ENCODE results near the gene TIMM17B. TPM values are rescaled to one million over a fixed set of nuclear protein-coding genes. Genes with fewer than 3 reads are reported as not detected.
"Not testable (repeated sequence)": the region's sequence is repeated elsewhere in the genome, so short reads cannot be mapped to it uniquely, and the experiment has no call there.

TIMM17B gene
- total RNA-seq, 1 donor from 2014 or later, result 72.0 TPM

DNA sequence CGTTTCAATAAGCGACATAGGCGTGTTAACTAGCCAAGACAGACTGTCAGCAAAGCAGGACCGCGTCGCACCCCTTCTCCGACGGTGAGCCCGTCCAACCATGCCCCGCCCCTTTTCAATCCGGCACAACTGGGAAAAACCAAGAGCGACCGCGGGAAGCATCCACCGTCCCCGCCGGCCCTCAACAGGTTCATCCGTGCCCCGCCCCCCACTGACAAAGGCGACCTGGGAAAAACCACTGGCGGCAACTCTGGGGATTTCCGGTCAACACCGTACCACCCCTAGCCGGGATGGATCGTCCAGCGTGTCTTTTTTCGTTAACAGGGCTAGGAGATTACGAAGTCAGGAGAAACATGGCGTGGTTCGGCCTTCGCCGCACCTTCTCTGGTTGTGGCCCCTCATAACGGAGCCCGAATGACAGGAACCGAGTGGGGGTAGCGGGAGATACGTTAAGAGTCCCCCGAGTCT is 377 bp downstream of the TIMM17B start:
- intact Hi-C loops (cut with micrococcal nuclease), result loop anchor here (1.0 to 10.0 kb wide), 5 partner anchors 60 to 252 kb away; partner anchors contain the start of genes HDAC6, OTUD5 and TFE3
- DNase-seq, result peak; percentile 88
- Mint-ChIP-seq H3K27ac (peak overlapping the region; percentile 95), H3K4me1 (peaks cover 16% of the 10 kb centered on the region), H3K27me3 (no peaks in the 10 kb centered on the region), H3K36me3 (ENCODE audit: low read depth) (peaks cover 27% of the 10 kb centered on the region), H3K9me3 (no peaks in the 10 kb centered on the region), H3K4me3 (peak overlapping the region; percentile 83)

DNA sequence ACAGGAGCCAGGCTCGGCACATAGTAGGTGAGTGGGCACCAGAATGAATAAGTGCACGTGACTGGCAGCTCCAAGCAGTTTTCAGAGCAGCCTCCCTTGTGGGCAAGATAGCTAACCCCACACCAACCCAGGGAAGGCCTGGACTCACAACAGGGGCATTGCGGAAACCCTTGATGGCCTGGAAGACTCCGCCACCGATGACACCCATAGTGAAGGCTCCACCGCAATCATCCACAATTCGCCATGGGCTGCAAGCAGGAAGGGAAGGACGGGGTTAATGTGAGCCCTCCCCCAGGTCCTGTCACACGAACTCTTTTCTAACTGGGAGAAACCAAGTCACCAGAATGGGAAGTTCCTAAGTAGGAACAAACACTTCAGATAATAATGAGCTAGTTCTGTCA is 957 bp downstream of the TIMM17B start:
- DNase-seq, result no peak
- Mint-ChIP-seq H3K4me1 (peaks cover 18% of the 10 kb centered on the region), H3K36me3 (ENCODE audit: low read depth) (peaks cover 24% of the 10 kb centered on the region), H3K27me3 (no peaks in the 10 kb centered on the region), H3K27ac (peak overlapping the region; percentile 95), H3K9me3 (no peaks in the 10 kb centered on the region), H3K4me3 (peak overlapping the region; percentile 83)
- intact Hi-C loops (cut with micrococcal nuclease), result loop anchor here (1.0 to 10.0 kb wide), 5 partner anchors 61 to 252 kb away; partner anchors contain the start of genes HDAC6, OTUD5 and TFE3

DNA sequence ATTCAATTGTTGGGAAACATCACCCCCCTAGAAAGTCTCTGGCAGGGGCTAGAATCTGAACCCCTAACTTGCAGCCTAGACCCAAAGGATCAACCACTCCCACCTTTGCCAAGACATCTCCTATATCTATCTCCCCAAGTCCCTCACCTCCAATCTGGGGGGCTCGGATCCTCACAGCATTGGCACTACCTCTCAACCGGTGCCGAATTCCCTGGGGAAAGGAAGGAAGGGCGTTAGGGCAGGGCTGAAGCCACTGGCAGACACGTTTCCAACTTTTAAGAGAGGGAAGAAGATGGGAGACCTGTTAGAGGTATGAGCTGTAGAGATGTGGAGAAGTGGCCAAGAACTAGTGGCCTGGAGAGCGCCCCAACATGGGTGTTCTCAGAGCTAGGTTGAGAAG is 2.7 kb downstream of the TIMM17B start:
- DNase-seq, result no peak
- H3K27ac Mint-ChIP-seq, result no peak overlapping the region
- no peaks in the 10 kb centered on the region for H3K27me3 Mint-ChIP-seq
- intact Hi-C loops (cut with micrococcal nuclease), result loop anchor here (5.0 to 10.0 kb wide), 4 partner anchors 62 to 250 kb away; partner anchors contain the start of genes OTUD5 and TFE3
- H3K9me3 Mint-ChIP-seq, result no peaks in the 10 kb centered on the region
- H3K36me3 Mint-ChIP-seq (ENCODE audit: low read depth), result peaks cover 19% of the 10 kb centered on the region
- H3K4me3 Mint-ChIP-seq, result peak overlapping the region; percentile 57
- peaks cover 26% of the 10 kb centered on the region for H3K4me1 Mint-ChIP-seq

GRCh38 chrX:48893556-48894348 is 3.8 kb downstream of the TIMM17B start:
- intact Hi-C loops (cut with micrococcal nuclease), result loop anchor here (10.0 kb wide), 2 partner anchors 219 to 249 kb away; no protein-coding TSS in a partner anchor
- Mint-ChIP-seq H3K4me3 (no peak overlapping the region), H3K9me3 (no peaks in the 10 kb centered on the region), H3K27ac (no peak overlapping the region), H3K27me3 (no peaks in the 10 kb centered on the region), H3K4me1 (peaks cover 26% of the 10 kb centered on the region), H3K36me3 (ENCODE audit: low read depth) (peaks cover 19% of the 10 kb centered on the region)
- DNase-seq, result no peak

GRCh38 chrX:48892896-48893295 is 4.7 kb downstream of the TIMM17B start:
- H3K4me3 Mint-ChIP-seq, result no peak overlapping the region
- H3K4me1 Mint-ChIP-seq, result peaks cover 26% of the 10 kb centered on the region
- no peak for DNase-seq
- peaks cover 16% of the 10 kb centered on the region for H3K36me3 Mint-ChIP-seq (ENCODE audit: low read depth)
- H3K27ac Mint-ChIP-seq, result no peak overlapping the region
- no peaks in the 10 kb centered on the region for H3K9me3 Mint-ChIP-seq
- no peaks in the 10 kb centered on the region for H3K27me3 Mint-ChIP-seq
- intact Hi-C loops (cut with micrococcal nuclease), result loop anchor here (10.0 kb wide), 2 partner anchors 218 to 248 kb away; no protein-coding TSS in a partner anchor

GRCh38 chrX:48891402-48892288 is 5.9 kb downstream of the TIMM17B start:
- H3K36me3 Mint-ChIP-seq (ENCODE audit: low read depth), result peaks cover 16% of the 10 kb centered on the region
- H3K4me1 Mint-ChIP-seq, result peaks cover 23% of the 10 kb centered on the region
- H3K4me3 Mint-ChIP-seq, result peak overlapping the region; percentile 88
- H3K27me3 Mint-ChIP-seq, result no peaks in the 10 kb centered on the region
- no peaks in the 10 kb centered on the region for H3K9me3 Mint-ChIP-seq
- peak overlapping the region; percentile 25 for H3K27ac Mint-ChIP-seq
- intact Hi-C loops (cut with micrococcal nuclease), result loop anchor here (1.0 to 10.0 kb wide), 3 partner anchors 20 to 247 kb away; partner anchors contain the start of gene SLC35A2
- peak; percentile 93 for DNase-seq

DNA sequence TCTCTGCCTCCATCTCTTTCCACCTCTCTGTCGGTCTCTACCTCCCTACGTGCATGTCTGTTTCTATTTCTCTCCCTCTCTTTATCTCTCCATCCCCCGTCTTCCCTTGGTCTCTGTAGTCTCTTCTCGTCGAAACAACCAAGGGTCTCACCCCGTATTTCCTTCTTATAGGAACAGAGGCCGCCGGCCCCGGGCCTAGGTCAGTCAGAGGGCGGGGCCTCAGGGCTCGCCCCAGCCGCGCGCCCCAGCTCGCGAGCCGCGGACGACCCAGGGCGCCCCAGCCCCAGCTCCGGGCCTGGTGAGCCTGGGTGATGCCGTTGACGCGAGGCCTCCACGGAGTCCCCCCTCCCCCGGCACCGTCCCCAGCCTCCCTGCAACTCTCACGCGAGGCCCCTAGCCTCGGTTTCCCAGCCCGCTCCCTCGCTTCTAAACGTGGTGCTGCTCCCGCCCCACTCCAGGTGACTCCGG is 6.6 kb downstream of the TIMM17B start:
- H3K4me3 Mint-ChIP-seq, result peak overlapping the region; percentile 88
- peak overlapping the region; percentile 85 for H3K27ac Mint-ChIP-seq
- H3K4me1 Mint-ChIP-seq, result peaks cover 20% of the 10 kb centered on the region
- H3K27me3 Mint-ChIP-seq, result no peaks in the 10 kb centered on the region
- peaks cover 16% of the 10 kb centered on the region for H3K36me3 Mint-ChIP-seq (ENCODE audit: low read depth)
- DNase-seq, result peak; percentile 77
- no peaks in the 10 kb centered on the region for H3K9me3 Mint-ChIP-seq
- intact Hi-C loops (cut with micrococcal nuclease), result loop anchor here (1.0 to 10.0 kb wide), 3 partner anchors 20 to 246 kb away; partner anchors contain the start of gene SLC35A2

GRCh38 chrX:48890296-48890925 is 7.2 kb downstream of the TIMM17B start:
- intact Hi-C loops (cut with micrococcal nuclease), result loop anchor here (10.0 kb wide), 2 partner anchors 216 to 246 kb away; no protein-coding TSS in a partner anchor
- Mint-ChIP-seq H3K9me3 (no peaks in the 10 kb centered on the region), H3K27me3 (no peaks in the 10 kb centered on the region), H3K4me1 (peaks cover 18% of the 10 kb centered on the region), H3K36me3 (ENCODE audit: low read depth) (peaks cover 15% of the 10 kb centered on the region), H3K27ac (peak overlapping the region; percentile 85), H3K4me3 (peak overlapping the region; percentile 88)
- DNase-seq, result peak; percentile 64

DNA sequence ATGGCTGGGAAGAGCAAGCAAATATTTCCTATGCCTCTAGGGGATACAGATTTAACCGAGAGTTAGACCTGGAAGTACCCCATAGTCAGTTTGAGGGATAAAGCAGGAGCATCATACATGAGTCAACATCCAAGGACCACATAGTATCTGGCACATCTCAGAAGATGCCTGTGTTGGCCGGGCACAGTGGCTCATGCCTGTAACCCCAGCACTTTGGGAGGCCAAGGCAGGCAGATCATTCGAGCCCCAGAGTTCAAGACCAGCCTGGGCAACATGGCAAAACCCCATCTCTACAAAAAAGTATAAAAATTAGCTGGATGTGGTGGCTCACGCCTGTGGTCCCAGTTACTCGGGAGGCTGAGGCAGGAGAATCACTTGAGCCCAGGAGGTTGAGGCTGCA is 11.0 kb downstream of the TIMM17B start:
- H3K27me3 Mint-ChIP-seq; H3K4me3 Mint-ChIP-seq; H3K27ac Mint-ChIP-seq; H3K36me3 Mint-ChIP-seq (ENCODE audit: low read depth); intact Hi-C loops (cut with micrococcal nuclease); H3K9me3 Mint-ChIP-seq; H3K4me1 Mint-ChIP-seq; DNase-seq: not testable (repeated sequence)

DNA sequence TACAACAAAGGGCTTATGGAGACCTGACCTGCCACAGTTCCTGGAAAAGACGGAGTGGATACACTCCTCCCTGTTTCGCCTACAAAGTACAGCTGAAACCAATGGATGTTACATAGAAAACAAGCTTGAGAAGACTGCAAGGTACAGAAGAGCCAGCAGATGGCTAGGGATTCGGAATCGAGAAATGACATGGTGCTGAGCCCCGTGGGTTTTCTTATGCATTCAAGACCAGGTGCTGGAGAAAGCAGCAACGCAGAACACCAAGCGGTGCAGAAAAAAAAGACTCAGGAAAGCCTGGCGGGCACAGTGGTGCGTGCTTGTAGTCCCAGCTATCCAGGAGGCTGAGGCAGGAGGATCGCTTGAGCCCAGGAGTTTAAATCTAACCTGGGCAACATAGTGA is 13.8 kb downstream of the TIMM17B start:
- DNase-seq, result no peak
- intact Hi-C loops (cut with micrococcal nuclease), result no loop called here
- no peaks in the 10 kb centered on the region for H3K9me3 Mint-ChIP-seq
- H3K4me3 Mint-ChIP-seq, result no peak overlapping the region
- no peaks in the 10 kb centered on the region for H3K36me3 Mint-ChIP-seq (ENCODE audit: low read depth)
- H3K4me1 Mint-ChIP-seq, result peaks cover 3% of the 10 kb centered on the region
- peaks cover 4% of the 10 kb centered on the region for H3K27me3 Mint-ChIP-seq
- H3K27ac Mint-ChIP-seq, result no peak overlapping the region

DNA sequence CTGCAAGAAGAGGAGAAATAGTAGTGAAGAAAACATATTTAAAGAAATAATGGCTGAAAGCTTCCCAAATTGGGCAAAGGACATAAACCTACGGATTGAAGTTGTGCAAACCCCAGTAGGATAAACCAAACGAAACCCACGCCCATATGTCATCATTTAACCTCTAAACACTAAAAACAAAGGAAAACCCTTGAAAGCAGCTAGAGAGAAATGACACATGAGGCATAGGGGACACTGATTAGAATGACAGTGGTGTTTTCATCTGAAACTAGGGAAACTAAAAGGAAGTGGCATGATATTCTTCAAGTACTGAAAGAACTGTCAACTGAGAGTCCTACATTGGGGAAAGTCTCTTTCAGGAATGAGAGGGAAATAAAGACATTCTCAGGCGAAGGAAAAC is 20.6 kb downstream of the TIMM17B start:
- DNase-seq; H3K4me3 Mint-ChIP-seq; H3K27me3 Mint-ChIP-seq; intact Hi-C loops (cut with micrococcal nuclease); H3K4me1 Mint-ChIP-seq; H3K27ac Mint-ChIP-seq; H3K9me3 Mint-ChIP-seq; H3K36me3 Mint-ChIP-seq (ENCODE audit: low read depth): not testable (repeated sequence)

- intact Hi-C loops (cut with micrococcal nuclease); DNase-seq; H3K4me3 Mint-ChIP-seq; H3K36me3 Mint-ChIP-seq (ENCODE audit: low read depth); H3K9me3 Mint-ChIP-seq; H3K4me1 Mint-ChIP-seq; H3K27ac Mint-ChIP-seq; H3K27me3 Mint-ChIP-seq: not testable (repeated sequence)
Measured at GRCh38 chrX:48872017-48872416, 25.6 kb downstream of the TIMM17B start.

- no peaks in the 10 kb centered on the region for H3K9me3 Mint-ChIP-seq
- no peak overlapping the region for H3K27ac Mint-ChIP-seq
- H3K36me3 Mint-ChIP-seq (ENCODE audit: low read depth), result no peaks in the 10 kb centered on the region
- DNase-seq, result no peak
- no peak overlapping the region for H3K4me3 Mint-ChIP-seq
- H3K27me3 Mint-ChIP-seq, result peaks cover 3% of the 10 kb centered on the region
- intact Hi-C loops (cut with micrococcal nuclease), result no loop called here
- H3K4me1 Mint-ChIP-seq, result no peaks in the 10 kb centered on the region
Measured at GRCh38 chrX:48864210-48864609, 33.4 kb downstream of the TIMM17B start.

Measured in activated CD4-positive, alpha-beta T cell treated with anti-CD3 and anti-CD28 coated beads, Interleukin-2, amount 10 ng/mL, durations not matched to agents 24 days and 14 days (primary cell).